Testis (tissue), 3 donors: ENCODE measurements around the gene TIPRL. TPM values are rescaled to one million over a fixed set of nuclear protein-coding genes. Genes with fewer than 3 reads are reported as not detected.

ENCODE experiments used
- DNase-seq: peaks from one replicate; pipeline ENCODE4 v3.0.0-alpha.2; 2019
- H3K27ac ChIP-seq, 2 donors: fragments of 200-600 bp; sonication (generic); one replicate each; pipeline ENCODE4 v1.5.1; 2019
- H3K27me3 ChIP-seq: fragments of 200-600 bp; sonication (generic); one replicate; pipeline ENCODE4 v1.5.1; 2019
- H3K36me3 ChIP-seq: fragments of 200-600 bp; sonication (generic); one replicate; pipeline ENCODE4 v1.5.1; 2017; ENCODE audit warnings: low read depth; ENCODE audit errors: missing control alignments
- H3K4me1 ChIP-seq: fragments of 200-600 bp; sonication (generic); one replicate; pipeline ENCODE4 v1.5.1; 2019
- H3K4me3 ChIP-seq, 2 donors: fragments of 200-600 bp; sonication (generic); one replicate each; pipeline ENCODE4 v1.5.1; 2017 to 2019
- H3K9me3 ChIP-seq: fragments of 200-600 bp; sonication (generic); one replicate; pipeline ENCODE4 v1.5.1; 2017
- POLR2A ChIP-seq: fragments of 450-650 bp; IDR thresholded peaks from one replicate; pipeline ENCODE4 v1.6.1; 2017; ENCODE audit warnings: antibody characterized with exemption, mild to moderate bottlenecking, moderate library complexity
- WGBS, 2 donors: methylation state at CpG; one replicate each; pipeline ENCODE4 v1.1.5; 2018; 5-methylcytosine and 5-hydroxymethylcytosine counted together
- intact Hi-C: fragments of 100-400 bp; cut with DNase I; formaldehyde crosslinking; loops from one replicate; pipeline ENCODE4 v1.15.1; 2023; ENCODE audit warnings: low total_unique reads
- polyA plus RNA-seq: library from polyadenylated mRNA; stranded (reverse); fragments of 350-450 nt; fragmentation: Illumina TruSeq; extraction: RNeasy Lipid Tissue Mini Kit (QIAGEN cat#74804); gene quantifications from one replicate; pipeline ENCODE4 v1.2.3, GENCODE V29; 2014; ENCODE audit warnings: low read depth, low replicate concordance; ENCODE audit not compliant: insufficient read depth
- total RNA-seq, 2 donors: library from RNA; depleted of rRNA; stranded (reverse); fragments of >200 nt; gene quantifications; one replicate each; pipeline ENCODE4 v1.2.3, GENCODE V29; 2016
- TF ChIP-seq, protein P1 (sequence below), 3 experiments: fragments of 450-650 bp in 2 of 3; fragments of 200-600 bp in 1 of 3; sonication (generic) in 1 of 3; IDR thresholded peaks; one replicate each; pipeline ENCODE4 v1.5.1; 2016 to 2019; ENCODE audit warnings: antibody characterized with exemption in 3 of 3, mild to moderate bottlenecking in 2 of 3, moderate library complexity in 1 of 3

TIPRL gene
- total and polyA plus RNA-seq, 3 donors from 2014 or later: 19.8 to 44.6 (median 23.5) TPM

DNA sequence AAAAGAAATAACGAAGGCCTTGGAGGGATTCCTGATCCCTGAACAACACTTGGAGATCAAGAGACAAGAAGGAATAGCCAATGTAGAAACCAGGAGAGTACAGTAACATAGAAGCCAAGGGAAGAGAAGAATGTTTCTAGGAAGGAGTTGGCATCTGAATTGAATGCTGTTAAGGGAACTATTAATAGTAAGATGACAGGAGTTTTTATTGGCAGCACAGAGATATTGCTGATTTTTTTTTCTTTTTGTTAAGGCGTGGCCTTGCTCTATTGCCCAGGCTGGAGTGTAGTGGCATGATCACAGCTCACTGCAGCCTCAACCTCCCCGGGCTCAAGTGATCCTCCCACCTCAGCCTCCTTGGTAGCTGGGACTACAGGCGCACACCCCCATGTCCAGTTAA lies 37.4 kb downstream of the TIPRL start:
- Histone ChIP-seq H3K27me3 (no peaks in the 10 kb centered on the region), H3K9me3 (no peaks in the 10 kb centered on the region), H3K27ac (no peak overlapping the region), H3K36me3 (no peaks in the 10 kb centered on the region), H3K4me3 (no peak overlapping the region), H3K4me1 (no peaks in the 10 kb centered on the region)
- 88 to 93% methylated on average over 4 of the region's 4 CpGs for WGBS, 2 donors
- no peak for TF ChIP-seq POLR2A
- TF ChIP-seq, protein P1, sequence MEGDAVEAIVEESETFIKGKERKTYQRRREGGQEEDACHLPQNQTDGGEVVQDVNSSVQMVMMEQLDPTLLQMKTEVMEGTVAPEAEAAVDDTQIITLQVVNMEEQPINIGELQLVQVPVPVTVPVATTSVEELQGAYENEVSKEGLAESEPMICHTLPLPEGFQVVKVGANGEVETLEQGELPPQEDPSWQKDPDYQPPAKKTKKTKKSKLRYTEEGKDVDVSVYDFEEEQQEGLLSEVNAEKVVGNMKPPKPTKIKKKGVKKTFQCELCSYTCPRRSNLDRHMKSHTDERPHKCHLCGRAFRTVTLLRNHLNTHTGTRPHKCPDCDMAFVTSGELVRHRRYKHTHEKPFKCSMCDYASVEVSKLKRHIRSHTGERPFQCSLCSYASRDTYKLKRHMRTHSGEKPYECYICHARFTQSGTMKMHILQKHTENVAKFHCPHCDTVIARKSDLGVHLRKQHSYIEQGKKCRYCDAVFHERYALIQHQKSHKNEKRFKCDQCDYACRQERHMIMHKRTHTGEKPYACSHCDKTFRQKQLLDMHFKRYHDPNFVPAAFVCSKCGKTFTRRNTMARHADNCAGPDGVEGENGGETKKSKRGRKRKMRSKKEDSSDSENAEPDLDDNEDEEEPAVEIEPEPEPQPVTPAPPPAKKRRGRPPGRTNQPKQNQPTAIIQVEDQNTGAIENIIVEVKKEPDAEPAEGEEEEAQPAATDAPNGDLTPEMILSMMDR (IDR thresholded peaks at IDR 0.05): no peak
- intact Hi-C loops: no loop called here
- DNase-seq: no peak

DNA sequence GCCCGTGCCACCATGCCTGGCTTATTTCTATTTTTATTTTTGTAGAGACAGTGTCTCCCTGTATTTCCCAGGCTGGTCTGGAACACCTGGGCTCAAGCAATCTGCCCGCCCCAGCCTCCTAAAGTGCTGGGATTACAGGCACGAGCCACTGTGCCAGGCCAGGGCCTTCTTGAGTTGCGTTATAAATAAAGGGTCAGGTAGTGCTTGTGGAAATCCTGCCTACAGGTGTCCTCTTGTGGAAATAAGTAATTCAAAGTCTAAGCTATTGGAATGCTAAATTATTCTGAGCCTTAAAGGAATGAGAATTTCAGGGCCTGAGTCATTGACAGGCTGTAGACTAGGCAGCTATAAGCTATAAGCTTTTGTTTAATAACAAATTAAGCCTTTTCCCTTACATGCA lies 38.9 kb downstream of the TIPRL start:
- 83 to 92% methylated on average over 3 to 4 of the region's 4 CpGs for WGBS, 2 donors
- no peaks in the 10 kb centered on the region for H3K4me1 ChIP-seq
- TF ChIP-seq POLR2A: no peak
- TF ChIP-seq, protein P1 (IDR thresholded peaks at IDR 0.05): no peak

DNA sequence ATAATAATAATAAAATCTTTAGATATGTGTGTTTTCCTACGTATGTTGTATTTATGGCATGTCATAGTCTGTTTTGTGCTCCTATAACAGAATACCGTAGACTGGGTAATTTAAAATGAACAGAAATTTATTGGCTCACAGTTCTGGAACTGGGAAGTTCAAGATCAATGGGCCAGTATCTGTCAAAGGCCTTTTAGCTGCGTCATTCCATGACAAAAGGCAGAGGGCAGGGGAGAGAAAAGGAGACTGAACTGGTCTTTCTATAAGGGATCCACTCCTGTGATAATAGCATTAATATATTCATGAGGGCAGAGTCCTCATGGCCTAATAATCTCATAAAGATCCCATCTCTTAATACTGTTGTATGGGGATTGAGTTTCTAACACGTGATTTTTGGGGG lies 39.9 kb downstream of the TIPRL start:
- H3K9me3 ChIP-seq: no peaks in the 10 kb centered on the region
- H3K27me3 ChIP-seq: no peaks in the 10 kb centered on the region
- DNase-seq: no peak
- H3K4me3 ChIP-seq: no peak overlapping the region
- H3K4me1 ChIP-seq: no peaks in the 10 kb centered on the region
- H3K27ac ChIP-seq: no peak overlapping the region
- no peak for TF ChIP-seq POLR2A
- TF ChIP-seq, protein P1 (IDR thresholded peaks at IDR 0.05): no peak
- no peaks in the 10 kb centered on the region for H3K36me3 ChIP-seq
- intact Hi-C loops: no loop called here
- 86 to 89% methylated on average over 4 of the region's 4 CpGs for WGBS, 2 donors

More for the DNA sequence above, 38.9 kb downstream of the TIPRL start:
- no peak for DNase-seq
- Histone ChIP-seq H3K9me3 (no peaks in the 10 kb centered on the region), H3K27me3 (no peaks in the 10 kb centered on the region), H3K36me3 (no peaks in the 10 kb centered on the region), H3K4me3 (no peak overlapping the region), H3K27ac (no peak overlapping the region)
- intact Hi-C loops: no loop called here

GRCh38 chr1:168220470-168220871 lies 41.7 kb downstream of the TIPRL start:
- no peaks in the 10 kb centered on the region for H3K9me3 ChIP-seq
- H3K4me1 ChIP-seq: no peaks in the 10 kb centered on the region
- TF ChIP-seq, protein P1 (IDR thresholded peaks at IDR 0.05): no peak
- no peak for TF ChIP-seq POLR2A
- WGBS, 2 donors: 77 to 80% methylated on average over 6 of the region's 6 CpGs
- no peaks in the 10 kb centered on the region for H3K36me3 ChIP-seq
- no peaks in the 10 kb centered on the region for H3K27me3 ChIP-seq
- intact Hi-C loops: no loop called here
- H3K4me3 ChIP-seq: no peak overlapping the region
- no peak overlapping the region for H3K27ac ChIP-seq
- DNase-seq: no peak

DNA sequence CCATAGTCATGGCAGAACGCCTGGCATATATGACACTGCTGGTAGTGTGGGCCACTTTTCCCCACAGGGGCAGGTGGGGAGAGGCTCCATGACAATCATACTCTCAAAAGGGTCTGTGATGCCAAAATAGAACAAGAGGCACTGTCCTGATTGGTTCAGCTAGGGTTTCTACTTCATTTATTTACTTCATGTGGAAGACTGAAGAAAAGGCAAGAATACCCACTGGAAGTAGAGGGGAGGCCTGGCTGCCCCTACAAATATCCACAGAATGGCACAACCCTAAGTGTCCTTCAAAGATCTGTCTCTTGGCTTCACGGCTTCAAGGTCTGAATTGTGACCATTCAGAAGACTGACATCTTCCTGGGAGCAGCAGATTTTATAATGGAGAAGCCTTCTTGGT lies 42.5 kb downstream of the TIPRL start:
- Histone ChIP-seq H3K27ac (no peak overlapping the region), H3K4me1 (no peaks in the 10 kb centered on the region), H3K9me3 (no peaks in the 10 kb centered on the region), H3K4me3 (no peak overlapping the region), H3K27me3 (no peaks in the 10 kb centered on the region), H3K36me3 (no peaks in the 10 kb centered on the region)
- no peak for DNase-seq
- intact Hi-C loops: no loop called here
- TF ChIP-seq, protein P1 (IDR thresholded peaks at IDR 0.05): no peak
- TF ChIP-seq POLR2A: no peak
- WGBS, 2 donors: 82 to 95% methylated on average over 2 of the region's 2 CpGs
